Choroid plexus epithelial cell (primary cell): Measurements from ENCODE around the gene KLF12.

Source experiments
- DNase-seq: peaks from one replicate; pipeline ENCODE4 v3.0.0-alpha.2; 2010; ENCODE audit warnings: low read depth
- H3K4me3 ChIP-seq: 2 replicates; pipeline ENCODE4 v1.5.1; 2011; ENCODE audit warnings: low read depth, mild to moderate bottlenecking, control low read depth, low read length, moderate library complexity
- TF ChIP-seq, protein P1 (sequence below): conservative IDR thresholded peaks from 2 replicates; pipeline ENCODE4 v1.5.1; 2011; ENCODE audit warnings: low read depth, mild to moderate bottlenecking, control low read depth, inconsistent platforms, low read length, moderate library complexity

Gene KLF12

GRCh38 chr13:74132152-74132775 lies 1.9 kb downstream of the KLF12 start:
- DNase-seq = peak; percentile 40

DNA sequence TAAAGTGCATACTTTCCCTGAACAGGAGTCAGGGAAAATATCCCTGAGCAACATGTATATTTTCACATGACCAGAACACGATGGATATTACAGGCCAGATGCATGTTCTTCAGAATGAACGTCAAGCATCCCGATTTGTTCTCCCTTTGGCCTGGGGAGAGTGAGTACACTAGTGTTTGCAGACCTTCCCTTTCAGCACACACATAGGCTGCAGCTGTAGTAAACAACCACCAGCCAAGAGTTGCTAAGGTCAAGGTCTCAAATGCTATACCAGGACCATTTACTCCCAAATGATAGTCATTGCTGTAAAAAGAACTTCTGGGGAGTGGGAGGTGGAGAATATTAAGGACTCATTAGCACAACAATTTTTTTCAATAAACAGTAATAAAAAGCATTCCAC lies 3.0 kb downstream of the KLF12 start:
- TF ChIP-seq, protein P1, sequence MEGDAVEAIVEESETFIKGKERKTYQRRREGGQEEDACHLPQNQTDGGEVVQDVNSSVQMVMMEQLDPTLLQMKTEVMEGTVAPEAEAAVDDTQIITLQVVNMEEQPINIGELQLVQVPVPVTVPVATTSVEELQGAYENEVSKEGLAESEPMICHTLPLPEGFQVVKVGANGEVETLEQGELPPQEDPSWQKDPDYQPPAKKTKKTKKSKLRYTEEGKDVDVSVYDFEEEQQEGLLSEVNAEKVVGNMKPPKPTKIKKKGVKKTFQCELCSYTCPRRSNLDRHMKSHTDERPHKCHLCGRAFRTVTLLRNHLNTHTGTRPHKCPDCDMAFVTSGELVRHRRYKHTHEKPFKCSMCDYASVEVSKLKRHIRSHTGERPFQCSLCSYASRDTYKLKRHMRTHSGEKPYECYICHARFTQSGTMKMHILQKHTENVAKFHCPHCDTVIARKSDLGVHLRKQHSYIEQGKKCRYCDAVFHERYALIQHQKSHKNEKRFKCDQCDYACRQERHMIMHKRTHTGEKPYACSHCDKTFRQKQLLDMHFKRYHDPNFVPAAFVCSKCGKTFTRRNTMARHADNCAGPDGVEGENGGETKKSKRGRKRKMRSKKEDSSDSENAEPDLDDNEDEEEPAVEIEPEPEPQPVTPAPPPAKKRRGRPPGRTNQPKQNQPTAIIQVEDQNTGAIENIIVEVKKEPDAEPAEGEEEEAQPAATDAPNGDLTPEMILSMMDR = no peak
- peak; percentile 36 for DNase-seq
- H3K4me3 ChIP-seq = peak overlapping the region; percentile 11

More at GRCh38 chr13:74132152-74132775, 1.9 kb downstream of the KLF12 start:
- TF ChIP-seq, protein P1 = no peak
- peak overlapping the region; percentile 78 for H3K4me3 ChIP-seq

DNA sequence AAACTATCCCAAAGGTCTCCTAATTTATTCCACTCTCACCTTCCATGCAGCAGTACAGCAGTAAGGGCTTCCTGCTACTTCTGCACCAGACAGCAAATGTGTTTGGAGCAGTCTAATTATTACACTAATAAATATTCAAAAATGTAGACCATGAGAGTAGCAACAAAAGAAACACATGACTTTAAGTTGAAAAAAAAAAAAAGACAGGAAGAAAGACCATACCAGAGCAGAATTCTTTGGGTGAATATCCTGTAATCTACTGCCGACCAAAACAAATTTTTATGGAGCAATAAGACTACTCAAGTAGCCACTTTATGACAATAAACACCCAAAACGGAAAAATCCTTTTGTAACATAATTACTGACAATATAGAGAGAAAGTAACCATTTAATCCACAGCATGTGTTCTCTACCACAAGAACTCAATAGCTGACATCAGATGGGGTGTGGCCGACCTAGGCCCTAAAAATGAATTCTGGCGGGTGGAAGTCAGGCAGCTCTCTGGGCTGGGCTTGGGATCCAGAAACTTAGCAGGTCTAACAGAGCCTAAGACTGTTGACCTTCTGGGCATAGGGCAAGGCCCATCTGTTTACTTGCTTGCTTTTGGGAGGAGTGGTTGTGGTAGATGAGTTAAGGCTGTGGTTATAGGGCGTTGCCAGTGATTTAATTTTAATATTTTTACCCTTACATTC lies 4.6 kb downstream of the KLF12 start:
- H3K4me3 ChIP-seq = no peak overlapping the region
- TF ChIP-seq, protein P1 = no peak
- DNase-seq = peak; percentile 41

DNA sequence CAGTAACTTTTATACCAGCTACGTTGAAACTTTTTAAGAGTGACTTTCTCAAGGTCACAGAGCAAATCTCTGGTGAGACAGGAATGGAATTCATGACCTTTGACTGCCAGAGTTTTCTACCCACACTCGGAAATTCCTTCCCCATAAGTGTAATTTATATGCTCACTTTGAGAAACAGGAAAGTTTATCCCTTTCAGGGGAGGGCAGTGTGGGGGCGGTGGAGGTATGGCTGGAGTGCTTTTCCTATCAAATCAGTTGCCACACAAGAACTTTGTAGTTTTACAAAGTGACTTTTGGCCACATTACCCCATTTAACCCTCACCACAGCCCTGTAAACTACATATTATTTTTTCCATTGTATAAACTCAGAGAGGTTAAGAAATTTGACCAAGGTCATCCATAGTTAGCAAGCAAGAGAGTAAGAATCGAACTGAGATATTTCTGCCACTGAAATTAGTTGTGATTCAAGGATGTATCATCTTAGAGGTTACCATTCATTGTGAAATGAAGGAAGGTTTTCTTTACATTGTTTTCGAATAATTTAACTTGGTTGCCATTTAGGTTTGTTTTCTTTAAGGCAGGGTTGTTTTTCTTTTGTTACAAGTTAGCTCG lies 5.9 kb downstream of the KLF12 start:
- TF ChIP-seq, protein P1 = no peak
- DNase-seq = peak; percentile 83
- no peak overlapping the region for H3K4me3 ChIP-seq

DNA sequence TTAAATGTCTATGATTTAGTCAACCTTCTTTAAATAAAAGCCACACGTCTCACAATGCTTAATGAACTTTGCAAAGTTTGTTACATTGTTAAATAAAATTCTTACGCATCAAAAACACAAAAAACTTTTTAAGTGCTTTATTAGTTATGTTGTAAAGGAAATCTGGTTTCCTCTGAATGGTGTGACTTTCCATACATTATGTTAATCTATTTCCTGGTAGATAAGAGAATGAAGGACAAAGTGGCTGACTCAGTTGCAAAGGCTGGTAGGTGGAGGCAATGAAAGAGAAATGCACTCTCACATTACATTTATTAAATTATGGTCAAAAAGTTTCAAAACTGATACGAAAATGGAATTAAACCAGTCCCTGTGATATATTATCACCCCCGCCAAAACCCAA lies 15.9 kb downstream of the KLF12 start:
- DNase-seq = no peak
- TF ChIP-seq, protein P1 = no peak
- H3K4me3 ChIP-seq = no peak overlapping the region

DNA sequence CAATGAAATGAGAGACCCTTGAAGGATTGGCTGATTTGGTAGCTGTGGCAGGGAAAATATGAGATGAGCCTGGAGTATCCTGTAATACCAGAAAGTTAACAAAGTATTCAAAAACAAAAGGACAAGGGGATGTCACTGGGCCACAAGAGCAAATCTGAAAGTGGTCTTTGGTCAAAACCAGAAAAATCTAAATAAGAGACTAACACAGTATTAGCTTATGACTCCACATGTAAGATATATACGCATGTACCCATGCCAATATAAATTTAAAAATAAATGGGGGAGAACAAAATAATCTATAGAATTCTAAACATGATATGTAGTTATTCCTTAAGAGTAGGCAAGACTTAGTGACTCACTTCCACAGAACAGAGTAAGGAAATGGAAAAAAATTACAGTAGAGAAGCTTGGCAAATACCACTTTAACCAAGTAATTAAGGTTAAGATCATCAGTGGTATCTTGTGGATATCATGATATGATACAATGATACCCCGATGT lies 16.9 kb downstream of the KLF12 start:
- TF ChIP-seq, protein P1 = no peak
- H3K4me3 ChIP-seq = no peak overlapping the region
- DNase-seq = no peak
